ENCODE measurements around the gene PTGER1. TPM values are rescaled to one million over a fixed set of nuclear protein-coding genes. Genes with fewer than 3 reads are reported as not detected.

Gene PTGER1
- total and polyA plus RNA-seq, 2 experiments from 2014 or later: 0.57 TPM; not detected in 1

DNA sequence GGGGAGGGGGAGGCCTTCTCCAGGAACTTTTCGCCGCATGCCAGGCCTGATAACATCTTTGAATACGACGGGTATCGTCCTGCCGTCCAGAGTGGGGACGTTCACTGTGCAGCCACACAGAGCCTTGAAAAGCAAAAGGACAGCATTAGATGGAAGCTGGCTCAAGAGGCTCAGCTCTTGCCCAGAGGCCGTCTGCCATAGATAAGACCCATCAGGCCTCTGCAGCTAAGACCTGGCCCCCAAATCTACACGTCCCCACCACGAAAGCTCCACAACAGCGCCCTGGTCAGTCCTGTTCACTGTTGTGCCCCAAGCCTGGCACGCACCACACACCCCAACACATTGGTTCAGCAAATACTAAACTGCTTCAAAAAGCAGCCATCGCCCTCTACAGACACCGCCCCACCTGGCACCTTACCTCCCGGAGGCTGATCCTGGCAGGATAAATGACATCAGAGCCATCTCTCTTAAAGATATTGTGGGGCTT, 40.9 kb upstream of the PTGER1 start:
- H3K4me1 Mint-ChIP-seq: peaks cover 26% of the 10 kb centered on the region
- H3K4me1 ChIP-seq (ENCODE audit: insufficient read depth): peaks cover 11% of the 10 kb centered on the region; the same call in 1 of the 2 replicates

DNA sequence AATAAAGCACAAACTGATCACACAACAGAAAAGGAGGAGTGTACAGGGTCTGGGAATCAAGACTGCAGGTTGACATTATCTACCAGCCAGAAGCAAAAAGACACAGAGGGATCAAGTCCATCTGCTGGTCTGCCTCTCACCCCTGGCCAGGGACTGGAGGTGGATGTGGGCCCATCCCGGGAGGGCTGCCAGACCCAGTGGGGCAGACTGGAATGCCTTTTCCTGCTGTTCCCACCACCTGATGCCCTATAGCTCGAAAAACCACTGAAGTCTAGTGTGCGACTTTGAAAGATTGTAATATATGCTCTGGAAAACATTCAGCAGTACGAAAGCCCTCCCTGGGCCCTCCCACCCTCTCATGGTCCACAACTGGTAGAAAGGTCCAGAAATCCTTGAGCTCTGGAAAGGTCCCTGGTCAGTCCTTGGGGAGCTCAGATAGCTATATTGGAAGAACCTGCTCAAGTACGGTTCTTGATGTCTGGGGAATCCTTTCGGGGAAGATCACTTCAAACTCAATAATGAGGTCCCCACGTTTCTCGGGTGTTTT, 40.4 kb upstream of the PTGER1 start:
- Histone ChIP-seq H3K4me1 (ENCODE audit: insufficient read depth) (peaks cover 11% of the 10 kb centered on the region; the same call in 1 of the 2 replicates), H3K36me3 (ENCODE audit: insufficient read depth) (peaks cover 3% of the 10 kb centered on the region), H3K4me3 (peak overlapping the region; percentile 97; the same call in 1 of the 2 replicates), H3K9me2 (ENCODE audit: insufficient read depth) (no peaks in the 10 kb centered on the region), H3F3A (replicated peaks; ENCODE audit: low read depth) (peaks cover 33% of the 10 kb centered on the region), H3K27me3 (ENCODE audit: insufficient read depth) (no peaks in the 10 kb centered on the region), H2AFZ (no peak overlapping the region), H3K4me2 (peak overlapping the region; percentile 99; the same call in 1 of the 2 replicates), H3K27ac (ENCODE audit: low read depth) (no peak overlapping the region), H3K79me2 (replicated peaks; ENCODE audit: insufficient read depth) (peaks cover 31% of the 10 kb centered on the region), H4K20me1 (replicated peaks; ENCODE audit: insufficient read depth) (peaks cover 24% of the 10 kb centered on the region; the same call in 1 of the 2 replicates)
- DNase-seq (ENCODE audit: low spot score) (no peak), ATAC-seq (no peak)
- Mint-ChIP-seq H3K9me3 (no peaks in the 10 kb centered on the region; the same call in 2 of the 3 replicates), H3K4me1 (peaks cover 27% of the 10 kb centered on the region), H3K27me3 (ENCODE audit: insufficient read depth, low read depth, poor library complexity) (peaks cover 15% of the 10 kb centered on the region), H3K36me3 (ENCODE audit: low read depth) (peaks cover 34% of the 10 kb centered on the region), H3K27ac (no peak overlapping the region), H3K4me3 (peak overlapping the region; percentile 93)
- TF ChIP-seq, protein P1, sequence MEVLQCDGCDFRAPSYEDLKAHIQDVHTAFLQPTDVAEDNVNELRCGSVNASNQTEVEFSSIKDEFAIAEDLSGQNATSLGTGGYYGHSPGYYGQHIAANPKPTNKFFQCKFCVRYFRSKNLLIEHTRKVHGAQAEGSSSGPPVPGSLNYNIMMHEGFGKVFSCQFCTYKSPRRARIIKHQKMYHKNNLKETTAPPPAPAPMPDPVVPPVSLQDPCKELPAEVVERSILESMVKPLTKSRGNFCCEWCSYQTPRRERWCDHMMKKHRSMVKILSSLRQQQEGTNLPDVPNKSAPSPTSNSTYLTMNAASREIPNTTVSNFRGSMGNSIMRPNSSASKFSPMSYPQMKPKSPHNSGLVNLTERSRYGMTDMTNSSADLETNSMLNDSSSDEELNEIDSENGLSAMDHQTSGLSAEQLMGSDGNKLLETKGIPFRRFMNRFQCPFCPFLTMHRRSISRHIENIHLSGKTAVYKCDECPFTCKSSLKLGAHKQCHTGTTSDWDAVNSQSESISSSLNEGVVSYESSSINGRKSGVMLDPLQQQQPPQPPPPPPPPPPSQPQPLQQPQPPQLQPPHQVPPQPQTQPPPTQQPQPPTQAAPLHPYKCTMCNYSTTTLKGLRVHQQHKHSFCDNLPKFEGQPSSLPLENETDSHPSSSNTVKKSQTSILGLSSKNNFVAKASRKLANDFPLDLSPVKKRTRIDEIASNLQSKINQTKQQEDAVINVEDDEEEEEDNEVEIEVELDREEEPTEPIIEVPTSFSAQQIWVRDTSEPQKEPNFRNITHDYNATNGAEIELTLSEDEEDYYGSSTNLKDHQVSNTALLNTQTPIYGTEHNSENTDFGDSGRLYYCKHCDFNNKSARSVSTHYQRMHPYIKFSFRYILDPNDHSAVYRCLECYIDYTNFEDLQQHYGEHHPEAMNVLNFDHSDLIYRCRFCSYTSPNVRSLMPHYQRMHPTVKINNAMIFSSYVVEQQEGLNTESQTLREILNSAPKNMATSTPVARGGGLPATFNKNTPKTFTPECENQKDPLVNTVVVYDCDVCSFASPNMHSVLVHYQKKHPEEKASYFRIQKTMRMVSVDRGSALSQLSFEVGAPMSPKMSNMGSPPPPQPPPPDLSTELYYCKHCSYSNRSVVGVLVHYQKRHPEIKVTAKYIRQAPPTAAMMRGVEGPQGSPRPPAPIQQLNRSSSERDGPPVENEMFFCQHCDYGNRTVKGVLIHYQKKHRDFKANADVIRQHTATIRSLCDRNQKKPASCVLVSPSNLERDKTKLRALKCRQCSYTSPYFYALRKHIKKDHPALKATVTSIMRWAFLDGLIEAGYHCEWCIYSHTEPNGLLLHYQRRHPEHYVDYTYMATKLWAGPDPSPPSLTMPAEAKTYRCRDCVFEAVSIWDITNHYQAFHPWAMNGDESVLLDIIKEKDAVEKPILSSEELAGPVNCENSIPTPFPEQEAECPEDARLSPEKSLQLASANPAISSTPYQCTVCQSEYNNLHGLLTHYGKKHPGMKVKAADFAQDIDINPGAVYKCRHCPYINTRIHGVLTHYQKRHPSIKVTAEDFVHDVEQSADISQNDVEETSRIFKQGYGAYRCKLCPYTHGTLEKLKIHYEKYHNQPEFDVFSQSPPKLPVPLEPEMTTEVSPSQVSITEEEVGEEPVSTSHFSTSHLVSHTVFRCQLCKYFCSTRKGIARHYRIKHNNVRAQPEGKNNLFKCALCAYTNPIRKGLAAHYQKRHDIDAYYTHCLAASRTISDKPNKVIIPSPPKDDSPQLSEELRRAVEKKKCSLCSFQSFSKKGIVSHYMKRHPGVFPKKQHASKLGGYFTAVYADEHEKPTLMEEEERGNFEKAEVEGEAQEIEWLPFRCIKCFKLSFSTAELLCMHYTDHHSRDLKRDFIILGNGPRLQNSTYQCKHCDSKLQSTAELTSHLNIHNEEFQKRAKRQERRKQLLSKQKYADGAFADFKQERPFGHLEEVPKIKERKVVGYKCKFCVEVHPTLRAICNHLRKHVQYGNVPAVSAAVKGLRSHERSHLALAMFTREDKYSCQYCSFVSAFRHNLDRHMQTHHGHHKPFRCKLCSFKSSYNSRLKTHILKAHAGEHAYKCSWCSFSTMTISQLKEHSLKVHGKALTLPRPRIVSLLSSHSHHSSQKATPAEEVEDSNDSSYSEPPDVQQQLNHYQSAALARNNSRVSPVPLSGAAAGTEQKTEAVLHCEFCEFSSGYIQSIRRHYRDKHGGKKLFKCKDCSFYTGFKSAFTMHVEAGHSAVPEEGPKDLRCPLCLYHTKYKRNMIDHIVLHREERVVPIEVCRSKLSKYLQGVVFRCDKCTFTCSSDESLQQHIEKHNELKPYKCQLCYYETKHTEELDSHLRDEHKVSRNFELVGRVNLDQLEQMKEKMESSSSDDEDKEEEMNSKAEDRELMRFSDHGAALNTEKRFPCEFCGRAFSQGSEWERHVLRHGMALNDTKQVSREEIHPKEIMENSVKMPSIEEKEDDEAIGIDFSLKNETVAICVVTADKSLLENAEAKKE (CRISPR knock-in tag; IDR thresholded peaks at IDR 0.05): no peak
- TF ChIP-seq ZNF331 (CRISPR knock-in tag; IDR thresholded peaks at IDR 0.05; ENCODE audit: low read depth) (no peak), EZH2 (IDR thresholded peaks at IDR 0.05; ENCODE audit: low read depth, unreplicated experiment) (no peak), CREB1 (CRISPR knock-in tag; IDR thresholded peaks at IDR 0.05; ENCODE audit: low read depth) (no peak), ZNF114 (CRISPR knock-in tag; IDR thresholded peaks at IDR 0.05) (no peak), POLR2AphosphoS5 (IDR thresholded peaks at IDR 0.05; ENCODE audit: low read depth) (no peak), STAT1 (IDR thresholded peaks at IDR 0.05; ENCODE audit: unreplicated experiment) (no peak), JUNB (IDR thresholded peaks at IDR 0.05; ENCODE audit: unreplicated experiment) (no peak)
- TF ChIP-seq, protein P2, sequence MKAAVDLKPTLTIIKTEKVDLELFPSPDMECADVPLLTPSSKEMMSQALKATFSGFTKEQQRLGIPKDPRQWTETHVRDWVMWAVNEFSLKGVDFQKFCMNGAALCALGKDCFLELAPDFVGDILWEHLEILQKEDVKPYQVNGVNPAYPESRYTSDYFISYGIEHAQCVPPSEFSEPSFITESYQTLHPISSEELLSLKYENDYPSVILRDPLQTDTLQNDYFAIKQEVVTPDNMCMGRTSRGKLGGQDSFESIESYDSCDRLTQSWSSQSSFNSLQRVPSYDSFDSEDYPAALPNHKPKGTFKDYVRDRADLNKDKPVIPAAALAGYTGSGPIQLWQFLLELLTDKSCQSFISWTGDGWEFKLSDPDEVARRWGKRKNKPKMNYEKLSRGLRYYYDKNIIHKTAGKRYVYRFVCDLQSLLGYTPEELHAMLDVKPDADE (IDR thresholded peaks at IDR 0.05): no peak

More for the DNA sequence above, 40.9 kb upstream of the PTGER1 start:
- H3K27me3 ChIP-seq (ENCODE audit: insufficient read depth): no peaks in the 10 kb centered on the region
- H3F3A ChIP-seq (replicated peaks; ENCODE audit: low read depth): peaks cover 33% of the 10 kb centered on the region
- H4K20me1 ChIP-seq (replicated peaks; ENCODE audit: insufficient read depth): peaks cover 24% of the 10 kb centered on the region; the same call in 1 of the 2 replicates
- Mint-ChIP-seq H3K27ac (no peak overlapping the region), H3K36me3 (ENCODE audit: low read depth) (peaks cover 34% of the 10 kb centered on the region), H3K27me3 (ENCODE audit: insufficient read depth, low read depth, poor library complexity) (peaks cover 14% of the 10 kb centered on the region), H3K4me3 (peak overlapping the region; percentile 93), H3K9me3 (no peaks in the 10 kb centered on the region; the same call in 2 of the 3 replicates)
- ATAC-seq (no peak), DNase-seq (ENCODE audit: low spot score) (peak; percentile 22)
- peak overlapping the region; percentile 97 for H3K4me3 ChIP-seq
- H3K4me2 ChIP-seq: peak overlapping the region; percentile 99
- TF ChIP-seq NANOG (IDR thresholded peaks at IDR 0.05; ENCODE audit: borderline replicate concordance): no peak
- TF ChIP-seq, protein P3, sequence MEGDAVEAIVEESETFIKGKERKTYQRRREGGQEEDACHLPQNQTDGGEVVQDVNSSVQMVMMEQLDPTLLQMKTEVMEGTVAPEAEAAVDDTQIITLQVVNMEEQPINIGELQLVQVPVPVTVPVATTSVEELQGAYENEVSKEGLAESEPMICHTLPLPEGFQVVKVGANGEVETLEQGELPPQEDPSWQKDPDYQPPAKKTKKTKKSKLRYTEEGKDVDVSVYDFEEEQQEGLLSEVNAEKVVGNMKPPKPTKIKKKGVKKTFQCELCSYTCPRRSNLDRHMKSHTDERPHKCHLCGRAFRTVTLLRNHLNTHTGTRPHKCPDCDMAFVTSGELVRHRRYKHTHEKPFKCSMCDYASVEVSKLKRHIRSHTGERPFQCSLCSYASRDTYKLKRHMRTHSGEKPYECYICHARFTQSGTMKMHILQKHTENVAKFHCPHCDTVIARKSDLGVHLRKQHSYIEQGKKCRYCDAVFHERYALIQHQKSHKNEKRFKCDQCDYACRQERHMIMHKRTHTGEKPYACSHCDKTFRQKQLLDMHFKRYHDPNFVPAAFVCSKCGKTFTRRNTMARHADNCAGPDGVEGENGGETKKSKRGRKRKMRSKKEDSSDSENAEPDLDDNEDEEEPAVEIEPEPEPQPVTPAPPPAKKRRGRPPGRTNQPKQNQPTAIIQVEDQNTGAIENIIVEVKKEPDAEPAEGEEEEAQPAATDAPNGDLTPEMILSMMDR (conservative IDR thresholded peaks at IDR 0.05; ENCODE audit: low read depth in 2 of 2): peak in 1 of 2 experiments; percentile 12; a peak in 1 of 4 replicates
- H2AFZ ChIP-seq: no peak overlapping the region
- H3K27ac ChIP-seq (ENCODE audit: low read depth): no peak overlapping the region
- H3K9me2 ChIP-seq (ENCODE audit: insufficient read depth): no peaks in the 10 kb centered on the region
- peaks cover 31% of the 10 kb centered on the region for H3K79me2 ChIP-seq (replicated peaks; ENCODE audit: insufficient read depth)
- peaks cover 3% of the 10 kb centered on the region for H3K36me3 ChIP-seq (ENCODE audit: insufficient read depth)

Measured in GM23338 (cell line).